GM18951 (cell line): ENCODE measurements around the gene KIAA1217.

Source experiments
- POLR2A ChIP-seq: IDR thresholded peaks from 4 replicates; pipeline ENCODE4 v1.6.1; 2011; ENCODE audit warnings: mild to moderate bottlenecking; ENCODE audit not compliant: insufficient read length, insufficient read depth; ENCODE audit errors: extremely low read depth
- in situ Hi-C: fragments of 300-500 bp; cut with MboI; formaldehyde crosslinking; loops from one replicate; pipeline ENCODE4 v1.12.0; 2022; ENCODE audit warnings: low sequenced_read_pairs, mixed read lengths, inconsistent platforms; ENCODE audit not compliant: unreplicated experiment

KIAA1217 gene

GRCh38 chr10:24463611-24464426 lies 254.9 kb downstream of the KIAA1217 start:
- TF ChIP-seq POLR2A = no peak
- in situ Hi-C loops = no loop called here

GRCh38 chr10:24465124-24465874 lies 256.4 kb downstream of the KIAA1217 start:
- in situ Hi-C loops = no loop called here
- TF ChIP-seq POLR2A = no peak

GRCh38 chr10:24465891-24466818 lies 257.2 kb downstream of the KIAA1217 start:
- no peak for TF ChIP-seq POLR2A
- in situ Hi-C loops = no loop called here

GRCh38 chr10:24467136-24467535 lies 258.2 kb downstream of the KIAA1217 start:
- in situ Hi-C loops = no loop called here
- no peak for TF ChIP-seq POLR2A

GRCh38 chr10:24467605-24468004 lies 258.7 kb downstream of the KIAA1217 start:
- TF ChIP-seq POLR2A = no peak
- in situ Hi-C loops = no loop called here

GRCh38 chr10:24468281-24468751 lies 259.4 kb downstream of the KIAA1217 start:
- in situ Hi-C loops = no loop called here
- no peak for TF ChIP-seq POLR2A

- in situ Hi-C loops = no loop called here
- TF ChIP-seq POLR2A = no peak
Observed at GRCh38 chr10:24469993-24470392, 261.1 kb downstream of the KIAA1217 start.

GRCh38 chr10:24475598-24475997 lies 266.7 kb downstream of the KIAA1217 start:
- TF ChIP-seq POLR2A = no peak

GRCh38 chr10:24476913-24477701 lies 268.2 kb downstream of the KIAA1217 start:
- in situ Hi-C loops = no loop called here
- TF ChIP-seq POLR2A = no peak

More at GRCh38 chr10:24475598-24475997, 266.7 kb downstream of the KIAA1217 start:
- in situ Hi-C loops = no loop called here

GRCh38 chr10:24477915-24478314 lies 269.0 kb downstream of the KIAA1217 start:
- no peak for TF ChIP-seq POLR2A
- in situ Hi-C loops = no loop called here

- in situ Hi-C loops = no loop called here
- TF ChIP-seq POLR2A = no peak
Observed at GRCh38 chr10:24479806-24480205, 270.9 kb downstream of the KIAA1217 start.

GRCh38 chr10:24480447-24480846 lies 271.5 kb downstream of the KIAA1217 start:
- TF ChIP-seq POLR2A = no peak
- in situ Hi-C loops = no loop called here
